ENCODE results near the gene PRKN.

The PRKN gene

GRCh38 chr6:162671580-162672165, 55.9 kb downstream of the PRKN start:
- no peak for DNase-seq

GRCh38 chr6:162670345-162670744, 57.2 kb downstream of the PRKN start:
- DNase-seq = no peak

DNA sequence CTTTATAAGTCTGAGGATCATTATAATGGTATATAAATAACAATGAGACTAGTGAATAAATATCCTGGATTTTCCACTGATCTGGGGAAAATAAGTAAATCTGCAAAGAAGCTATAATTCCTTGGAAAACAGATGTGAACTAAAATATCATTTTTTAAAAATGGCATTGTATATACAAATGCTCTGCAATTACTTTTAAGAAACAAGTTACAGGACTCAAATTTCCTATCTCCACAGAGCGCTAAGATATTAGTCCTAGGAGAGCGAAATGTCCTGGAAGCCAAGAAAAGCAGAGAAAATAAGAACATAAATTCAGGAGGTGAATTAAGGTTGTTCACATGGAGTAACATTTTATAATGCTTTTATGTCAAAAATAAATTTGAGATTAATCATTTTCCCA, 61.3 kb downstream of the PRKN start:
- no peak for DNase-seq

DNA sequence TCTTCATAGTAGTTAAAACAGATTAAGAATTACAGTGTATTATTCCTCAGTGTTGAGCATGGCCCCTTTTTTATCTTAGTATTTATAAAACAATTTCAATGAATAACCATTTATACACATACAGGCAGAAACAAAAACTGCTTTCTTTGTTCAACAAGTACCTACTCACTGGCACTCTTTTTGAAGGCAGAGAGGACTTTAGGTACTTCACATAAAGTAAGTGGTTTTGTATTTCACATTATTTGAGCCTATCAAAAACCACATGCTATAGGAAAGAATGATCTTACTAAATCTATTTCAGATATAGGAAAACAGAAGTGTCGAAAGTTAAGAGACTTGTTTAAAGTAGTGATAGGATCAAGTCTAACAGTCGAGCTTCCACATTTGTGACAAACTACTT, 73.8 kb downstream of the PRKN start:
- DNase-seq = no peak

- DNase-seq = no peak
Observed at GRCh38 chr6:162651505-162651904, 76.1 kb downstream of the PRKN start.

- no peak for DNase-seq
Observed at GRCh38 chr6:162649271-162649670, 78.3 kb downstream of the PRKN start.

DNA sequence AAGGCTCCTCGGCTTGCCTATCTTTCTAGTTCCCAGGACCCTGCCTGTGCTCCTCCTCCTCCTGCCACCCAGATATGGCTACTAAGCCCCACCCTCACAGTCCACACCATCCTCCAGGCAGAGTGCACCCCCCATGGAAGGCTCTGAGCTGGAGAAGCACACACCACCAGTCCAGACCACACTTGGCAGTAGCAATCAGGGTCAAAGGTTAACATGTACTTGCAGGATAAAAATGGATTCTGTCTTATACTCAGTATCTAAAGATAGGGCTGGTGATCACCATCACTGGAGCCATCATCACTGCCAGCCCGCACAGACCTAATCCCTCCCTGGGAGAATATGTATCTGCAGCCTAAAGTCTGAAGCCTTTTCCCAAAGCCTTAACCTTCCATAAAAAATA, 83.4 kb downstream of the PRKN start:
- DNase-seq = no peak

- DNase-seq = no peak
Observed at GRCh38 chr6:162640756-162641155, 86.8 kb downstream of the PRKN start.

- no peak for DNase-seq
Observed at GRCh38 chr6:162639951-162640350, 87.6 kb downstream of the PRKN start.

GRCh38 chr6:162638931-162639574, 88.5 kb downstream of the PRKN start:
- DNase-seq = no peak

GRCh38 chr6:162637317-162637716, 90.2 kb downstream of the PRKN start:
- no peak for DNase-seq

DNA sequence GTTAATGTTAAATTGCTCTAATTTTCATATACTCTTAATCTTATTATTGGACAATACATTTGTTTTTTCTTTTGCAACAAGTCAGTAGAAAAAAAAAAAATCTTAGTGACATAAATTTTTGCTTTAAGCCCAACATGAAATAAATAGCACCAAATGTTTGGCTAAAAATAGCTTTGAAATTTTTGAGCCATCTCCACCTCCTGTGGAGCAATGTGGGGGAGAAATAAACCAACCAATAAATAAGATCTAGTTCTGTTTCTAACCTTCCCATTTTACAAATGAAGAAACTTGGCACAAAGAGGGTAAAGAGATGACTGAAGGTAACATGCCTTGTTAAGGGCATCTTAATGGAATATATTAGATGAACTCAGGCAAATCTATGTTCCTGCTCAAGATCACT, 91.4 kb downstream of the PRKN start:
- no peak for DNase-seq

GRCh38 chr6:162631546-162631945, 96.0 kb downstream of the PRKN start:
- DNase-seq = no peak

DNA sequence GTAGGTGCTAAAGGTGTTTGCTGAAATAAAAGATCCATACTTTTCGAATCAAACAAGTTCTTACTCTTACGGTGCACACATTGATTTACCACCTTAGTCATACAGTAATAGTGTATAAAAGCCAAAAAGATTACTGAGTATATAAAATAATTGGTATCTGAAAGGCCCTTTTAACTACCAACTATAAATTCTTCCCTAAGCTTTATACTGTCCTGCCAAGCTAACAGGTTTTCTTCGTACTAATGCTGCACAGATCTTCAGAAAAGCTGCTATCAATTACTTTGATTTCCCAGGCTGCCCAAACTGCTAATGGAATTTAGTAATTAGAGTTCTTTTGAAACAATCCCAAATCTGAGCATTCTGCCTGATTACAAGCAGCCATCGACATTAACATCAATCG, 97.5 kb downstream of the PRKN start:
- no peak for DNase-seq

DNA sequence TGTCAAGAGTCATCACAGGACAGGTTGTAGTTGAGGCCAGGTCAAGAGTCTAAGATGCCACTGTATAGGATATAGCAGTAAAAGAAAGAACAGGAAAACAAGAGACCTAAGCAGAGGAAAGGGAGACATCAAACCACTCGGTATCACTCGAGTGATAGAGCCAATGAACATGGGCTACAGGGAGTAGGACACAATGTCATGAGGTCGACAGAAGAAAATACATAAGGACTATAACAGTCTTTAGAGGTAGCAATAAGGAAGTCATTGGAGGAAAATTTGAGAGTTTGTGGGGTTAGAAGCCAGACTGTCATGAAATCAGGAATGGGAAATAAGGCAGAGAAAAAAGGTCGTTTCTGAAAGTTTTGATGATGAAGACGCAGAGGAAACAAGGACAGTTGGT, 99.7 kb downstream of the PRKN start:
- no peak for DNase-seq

DNA sequence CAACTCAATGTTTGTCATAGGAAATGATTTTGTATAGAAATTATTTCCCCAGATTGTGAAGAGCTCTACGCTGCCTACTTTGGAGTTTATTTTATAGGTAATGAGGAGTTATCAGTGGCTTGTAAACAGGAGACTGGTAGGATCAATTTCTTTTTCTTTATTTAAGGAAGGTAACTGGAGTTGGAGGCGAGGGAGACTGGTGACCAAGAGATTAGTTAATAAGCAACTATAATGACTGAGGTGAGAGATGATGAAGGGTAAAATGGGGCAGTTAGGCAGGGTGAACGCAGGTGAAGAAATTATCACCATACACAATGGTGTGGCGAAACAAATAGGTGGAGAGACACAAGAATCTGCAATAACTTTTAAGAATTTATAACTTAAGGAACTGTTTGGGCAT, 100.2 kb downstream of the PRKN start:
- DNase-seq = no peak

GRCh38 chr6:162626869-162627268, 100.7 kb downstream of the PRKN start:
- no peak for DNase-seq

GRCh38 chr6:162625846-162626540, 101.6 kb downstream of the PRKN start:
- DNase-seq = no peak

DNA sequence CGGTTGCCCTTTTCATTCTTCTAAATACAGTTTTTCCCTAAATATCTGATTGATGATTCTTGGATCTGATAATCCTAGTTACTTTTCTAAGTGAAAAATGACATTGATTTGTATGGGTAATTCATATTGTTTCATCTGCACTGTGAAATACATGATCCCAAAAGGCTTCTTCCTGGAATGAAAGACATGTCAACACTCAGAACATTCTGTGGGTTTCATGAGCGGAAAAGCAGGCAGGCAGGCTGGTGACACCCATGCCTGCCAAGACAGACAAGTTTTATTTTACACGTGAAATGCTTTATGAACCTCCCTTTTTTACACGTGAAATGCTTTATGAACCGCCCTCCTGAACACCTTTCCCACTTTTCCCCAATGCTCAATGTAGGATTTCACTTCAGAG, 105.0 kb downstream of the PRKN start:
- DNase-seq = no peak

- DNase-seq = no peak
Observed at GRCh38 chr6:162621246-162621645, 106.3 kb downstream of the PRKN start.

GRCh38 chr6:162620073-162620472, 107.5 kb downstream of the PRKN start:
- DNase-seq = no peak

DNA sequence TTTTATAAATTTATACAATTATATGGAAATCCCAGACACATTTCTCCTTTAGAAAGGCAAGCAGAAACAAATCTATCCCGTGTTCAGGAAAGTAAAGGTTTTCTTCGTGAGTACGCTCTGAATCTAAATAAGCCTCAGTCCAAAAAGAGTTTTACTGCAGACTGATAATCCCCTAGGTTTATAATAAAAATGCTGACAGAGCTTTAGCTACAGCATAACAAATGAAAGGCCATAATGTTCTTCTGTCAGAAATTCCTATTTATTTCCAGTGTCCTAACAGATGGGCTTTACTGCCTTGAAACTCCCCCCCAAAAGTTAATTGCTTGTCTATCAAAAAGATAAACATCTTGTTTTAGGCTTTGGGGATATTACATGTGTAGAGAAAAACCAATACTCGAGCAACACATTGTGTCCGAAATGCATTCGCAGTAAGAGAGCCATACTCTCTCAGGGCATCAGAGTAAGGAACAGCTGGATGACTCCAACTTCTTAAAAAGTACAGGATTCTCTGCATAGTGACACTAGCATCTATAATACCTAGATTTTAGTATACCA, 109.0 kb downstream of the PRKN start:
- no peak for DNase-seq

DNA sequence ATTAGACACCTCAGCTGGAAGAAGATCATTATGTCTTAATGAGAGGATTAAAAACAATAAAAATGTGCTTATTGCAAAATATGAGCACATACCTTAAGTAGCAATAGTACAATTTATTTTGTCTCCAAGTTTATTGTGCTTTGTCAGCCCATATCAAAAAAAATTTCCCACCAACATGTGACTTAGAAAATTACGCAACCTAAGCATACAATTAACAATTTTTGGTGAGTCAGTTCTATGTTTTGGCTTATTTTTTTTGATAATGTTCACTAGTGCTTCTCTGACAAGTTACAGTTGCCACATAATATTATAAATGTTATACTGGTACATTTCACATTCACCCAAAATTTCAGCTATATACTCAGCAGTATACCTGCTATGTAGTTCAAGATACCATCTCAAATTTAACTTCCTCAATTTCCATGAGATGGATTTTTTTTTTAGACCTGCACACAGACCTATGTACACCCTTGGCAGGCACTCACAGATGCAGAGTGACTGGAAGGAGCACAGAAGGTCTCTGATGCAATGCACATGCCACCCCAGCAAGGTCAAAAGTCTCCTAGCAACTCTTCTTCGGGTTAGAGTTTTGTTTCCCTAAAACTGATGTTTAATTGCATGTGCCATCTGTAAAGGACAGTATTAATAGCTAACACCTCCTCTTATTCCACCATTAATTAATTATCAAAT, 112.4 kb downstream of the PRKN start:
- DNase-seq = no peak

DNA sequence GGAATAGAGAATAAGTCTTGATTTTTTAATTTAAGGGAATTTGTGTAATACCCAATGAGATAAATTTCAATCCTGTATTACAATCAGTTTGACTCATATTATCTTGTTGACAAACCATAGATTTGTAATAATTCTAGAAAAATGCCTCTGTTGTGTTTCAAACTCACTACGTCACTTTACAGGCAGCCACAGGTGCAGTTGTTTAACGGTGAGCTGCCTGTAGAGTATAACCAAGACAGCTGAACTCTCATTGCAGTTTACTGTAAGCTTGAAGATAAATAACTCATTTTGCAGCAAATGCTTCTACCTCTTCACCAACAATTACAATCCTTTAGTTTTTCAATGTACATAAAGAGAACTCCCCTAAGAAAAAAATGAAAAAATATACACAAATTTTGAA, 114.3 kb downstream of the PRKN start:
- no peak for DNase-seq

All from right forelimb (tissue), 1 donor.